ENCODE results near the gene COASY.

Gene COASY

GRCh38 chr17:42521666-42522262, 40.2 kb upstream of the COASY start:
- no peak for TF ChIP-seq CTCF (IDR thresholded peaks at IDR 0.05; ENCODE audit: low read depth, low read length)
- H3K4me3 ChIP-seq (replicated peaks in 1 of 2; ENCODE audit: low read depth in 2 of 2, low read length in 2 of 2): no peak overlapping the region
- peak in 1 of 2 donors; percentile 59 for DNase-seq (ENCODE audit: low read depth in 2 of 2)

- DNase-seq (ENCODE audit: low read depth in 2 of 2): no peak
- TF ChIP-seq CTCF (IDR thresholded peaks at IDR 0.05; ENCODE audit: low read depth, low read length): no peak
- H3K4me3 ChIP-seq (replicated peaks in 1 of 2; ENCODE audit: low read depth in 2 of 2, low read length in 2 of 2): no peak overlapping the region
These were observed 39.6 kb upstream of the COASY start for GRCh38 chr17:42522263-42522790.

- H3K4me3 ChIP-seq (replicated peaks in 1 of 2; ENCODE audit: low read depth in 2 of 2, low read length in 2 of 2): no peak overlapping the region
- no peak for DNase-seq (ENCODE audit: low read depth in 2 of 2)
- TF ChIP-seq CTCF (IDR thresholded peaks at IDR 0.05; ENCODE audit: low read depth, low read length): no peak
These were observed 39.1 kb upstream of the COASY start for GRCh38 chr17:42522798-42523278.

- DNase-seq (ENCODE audit: low read depth in 2 of 2): peak in 1 of 2 donors; percentile 47
- no peak for TF ChIP-seq CTCF (IDR thresholded peaks at IDR 0.05; ENCODE audit: low read depth, low read length)
- H3K4me3 ChIP-seq (replicated peaks in 1 of 2; ENCODE audit: low read depth in 2 of 2, low read length in 2 of 2): no peak overlapping the region
These were observed 36.7 kb upstream of the COASY start for GRCh38 chr17:42525221-42525620.

- peak; percentile 63 to 77 for DNase-seq (ENCODE audit: low read depth in 2 of 2)
These were observed 35.9 kb upstream of the COASY start for GRCh38 chr17:42526031-42526444.

GRCh38 chr17:42527932-42528331, 34.0 kb upstream of the COASY start:
- TF ChIP-seq CTCF (IDR thresholded peaks at IDR 0.05; ENCODE audit: low read depth, low read length): no peak
- no peak for DNase-seq (ENCODE audit: low read depth in 2 of 2)
- H3K4me3 ChIP-seq (replicated peaks in 1 of 2; ENCODE audit: low read depth in 2 of 2, low read length in 2 of 2): no peak overlapping the region

More at GRCh38 chr17:42526031-42526444, 35.9 kb upstream of the COASY start:
- no peak overlapping the region for H3K4me3 ChIP-seq (replicated peaks in 1 of 2; ENCODE audit: low read depth in 2 of 2, low read length in 2 of 2)
- no peak for TF ChIP-seq CTCF (IDR thresholded peaks at IDR 0.05; ENCODE audit: low read depth, low read length)
